ENCODE data around the gene DYRK2.

DNA sequence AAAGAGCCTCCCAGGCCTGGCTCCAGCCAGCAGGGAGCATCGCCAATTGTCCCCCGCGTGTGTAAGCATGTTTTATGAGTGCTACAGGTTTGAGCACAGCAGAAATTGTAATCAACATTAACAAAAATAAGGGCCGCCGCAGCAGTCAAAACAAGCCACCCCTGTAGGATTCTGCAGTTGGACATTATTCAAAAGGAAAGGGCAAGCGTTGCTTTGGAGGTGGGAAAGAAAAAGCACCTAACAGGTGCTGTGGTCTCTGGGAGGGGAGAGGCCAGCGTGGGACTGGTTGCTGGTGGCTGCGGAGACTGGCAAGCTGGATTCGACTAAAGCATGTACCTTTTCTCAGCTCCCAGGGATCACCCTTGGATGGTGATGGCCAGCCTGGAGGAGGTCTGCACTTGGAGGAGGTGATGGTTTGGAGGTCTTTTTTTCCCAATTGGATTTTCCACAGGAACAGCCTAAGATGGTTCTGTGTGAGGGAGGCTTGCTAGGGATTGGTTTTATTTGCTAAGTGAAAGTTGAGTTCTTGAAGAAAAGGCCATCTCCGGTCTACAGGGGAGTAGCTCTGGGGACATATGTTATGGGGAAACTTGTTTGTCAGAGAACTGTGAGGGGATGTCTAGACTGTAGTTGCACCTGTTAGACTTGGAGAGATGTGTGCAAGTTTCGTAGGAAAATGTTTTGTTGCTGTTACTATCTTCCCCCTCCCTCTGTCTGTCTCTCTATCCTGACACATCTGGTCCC, 2.0 kb downstream of the DYRK2 start:
- no peak for TF ChIP-seq MYC (IDR thresholded peaks at IDR 0.05; ENCODE audit: low read depth, low read length)
- no peak for TF ChIP-seq POLR2A (IDR thresholded peaks at IDR 0.05; ENCODE audit: extremely low read depth, insufficient read length)
- TF ChIP-seq, protein P1, sequence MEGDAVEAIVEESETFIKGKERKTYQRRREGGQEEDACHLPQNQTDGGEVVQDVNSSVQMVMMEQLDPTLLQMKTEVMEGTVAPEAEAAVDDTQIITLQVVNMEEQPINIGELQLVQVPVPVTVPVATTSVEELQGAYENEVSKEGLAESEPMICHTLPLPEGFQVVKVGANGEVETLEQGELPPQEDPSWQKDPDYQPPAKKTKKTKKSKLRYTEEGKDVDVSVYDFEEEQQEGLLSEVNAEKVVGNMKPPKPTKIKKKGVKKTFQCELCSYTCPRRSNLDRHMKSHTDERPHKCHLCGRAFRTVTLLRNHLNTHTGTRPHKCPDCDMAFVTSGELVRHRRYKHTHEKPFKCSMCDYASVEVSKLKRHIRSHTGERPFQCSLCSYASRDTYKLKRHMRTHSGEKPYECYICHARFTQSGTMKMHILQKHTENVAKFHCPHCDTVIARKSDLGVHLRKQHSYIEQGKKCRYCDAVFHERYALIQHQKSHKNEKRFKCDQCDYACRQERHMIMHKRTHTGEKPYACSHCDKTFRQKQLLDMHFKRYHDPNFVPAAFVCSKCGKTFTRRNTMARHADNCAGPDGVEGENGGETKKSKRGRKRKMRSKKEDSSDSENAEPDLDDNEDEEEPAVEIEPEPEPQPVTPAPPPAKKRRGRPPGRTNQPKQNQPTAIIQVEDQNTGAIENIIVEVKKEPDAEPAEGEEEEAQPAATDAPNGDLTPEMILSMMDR (IDR thresholded peaks at IDR 0.05; ENCODE audit: low read depth, low read length) = no peak
